ENCODE results near the gene PGAM5. TPM values are rescaled to one million over a fixed set of nuclear protein-coding genes. Genes with fewer than 3 reads are reported as not detected.

Gene PGAM5
- total RNA-seq, 1 experiment from 2014 or later, result 112 TPM

- Histone ChIP-seq H2BK120ac (ENCODE audit: low read depth, low read length, poor library complexity, severe bottlenecking) (no peak overlapping the region), H2AFZ (ENCODE audit: low read length) (no peak overlapping the region), H3K9ac (ENCODE audit: extremely low read depth, insufficient read length, low read length) (no peak overlapping the region), H4K20me1 (ENCODE audit: control insufficient read depth, insufficient read depth, insufficient read length) (no peaks in the 10 kb centered on the region), H2BK12ac (ENCODE audit: insufficient read length, low read depth, low read length) (no peak overlapping the region), H3K27me3 (ENCODE audit: insufficient read depth, low read length) (no peaks in the 10 kb centered on the region), H2AK5ac (ENCODE audit: insufficient read length, low read length) (no peak overlapping the region), H3K9me3 (ENCODE audit: control insufficient read depth, low read depth, low read length) (no peaks in the 10 kb centered on the region), H3K4ac (ENCODE audit: low read depth, low read length) (no peak overlapping the region), H2BK20ac (ENCODE audit: low read depth, low read length, poor library complexity, severe bottlenecking) (no peak overlapping the region), H3K27ac (ENCODE audit: insufficient read length, low read depth, low read length) (no peak overlapping the region), H4K5ac (ENCODE audit: insufficient read length, low read depth, low read length) (no peak overlapping the region), H3K14ac (ENCODE audit: insufficient read depth, low read length) (no peak overlapping the region), H3T11ph (ENCODE audit: low read length) (no peak overlapping the region), H3K79me1 (ENCODE audit: insufficient read depth, low read depth, low read length, poor library complexity, severe bottlenecking) (no peaks in the 10 kb centered on the region), H3K4me1 (ENCODE audit: insufficient read depth, low read length) (no peaks in the 10 kb centered on the region), H3K18ac (ENCODE audit: insufficient read length, low read depth, low read length) (no peak overlapping the region), H3K23ac (ENCODE audit: insufficient read length, low read depth, low read length) (no peak overlapping the region), H2BK15ac (ENCODE audit: low read depth, low read length) (no peak overlapping the region), H3K23me2 (ENCODE audit: insufficient read length, low read depth, low read length, poor library complexity, severe bottlenecking) (no peaks in the 10 kb centered on the region), H3K4me2 (ENCODE audit: insufficient read depth, insufficient read length, low read length) (no peak overlapping the region), H3K79me2 (ENCODE audit: insufficient read depth, low read length) (no peaks in the 10 kb centered on the region), H2BK5ac (ENCODE audit: insufficient read length, low read length) (no peak overlapping the region), H3K56ac (ENCODE audit: insufficient read length, low read depth, low read length) (no peak overlapping the region), H4K8ac (replicated peaks; ENCODE audit: insufficient read length, low read depth, low read length) (no peak overlapping the region), H4K91ac (ENCODE audit: insufficient read length, low read depth, low read length) (no peak overlapping the region)
- Mint-ChIP-seq H3K27ac (peak overlapping the region in 1 of 3 experiments; percentile 35; a peak in 1 of 7 replicates), H3K4me1 (no peaks in the 10 kb centered on the region), H3K4me3 (no peak overlapping the region), H3K36me3 (ENCODE audit: insufficient read depth in 1 of 3, low read depth in 3 of 3) (peaks cover 72 to 93% (median 92%) of the 10 kb centered on the region in 3 experiments), H3K9me3 (peaks cover 9 to 10% of the 10 kb centered on the region in 2 experiments), H3K27me3 (ENCODE audit: low read depth) (no peaks in the 10 kb centered on the region)
- no peak for DNase-seq
- TF ChIP-seq CTCF (conservative IDR thresholded peaks at IDR 0.05), result no peak
- WGBS (ENCODE audit: extremely low coverage, insufficient read length, low lambda C conversion rate), result no CpG with 5 or more reads among the region's 10 CpGs
Observed at GRCh38 chr12:132734206-132734605, 23.6 kb downstream of the PGAM5 start.

Data from H9 (cell line).